PFSK-1 (cell line): Measurements from ENCODE around the gene USP24.

Experiments
- SIN3A ChIP-seq: IDR thresholded peaks from 2 replicates; pipeline ENCODE4 v1.6.1; 2012; ENCODE audit warnings: mild to moderate bottlenecking, low read length, moderate library complexity, borderline replicate concordance; ENCODE audit not compliant: insufficient read depth
- TF ChIP-seq, protein P1 (sequence below), 2 experiments: IDR thresholded peaks; 2 replicates each; pipeline versions ENCODE4 v1.6.1 to v1.8.0; 2011 to 2012; ENCODE audit warnings: low read depth in 2 of 2, low read length in 2 of 2, control low read depth in 1 of 2, inconsistent platforms in 1 of 2, mild to moderate bottlenecking in 1 of 2, moderate library complexity in 1 of 2; ENCODE audit not compliant: insufficient read depth in 1 of 2

DNA sequence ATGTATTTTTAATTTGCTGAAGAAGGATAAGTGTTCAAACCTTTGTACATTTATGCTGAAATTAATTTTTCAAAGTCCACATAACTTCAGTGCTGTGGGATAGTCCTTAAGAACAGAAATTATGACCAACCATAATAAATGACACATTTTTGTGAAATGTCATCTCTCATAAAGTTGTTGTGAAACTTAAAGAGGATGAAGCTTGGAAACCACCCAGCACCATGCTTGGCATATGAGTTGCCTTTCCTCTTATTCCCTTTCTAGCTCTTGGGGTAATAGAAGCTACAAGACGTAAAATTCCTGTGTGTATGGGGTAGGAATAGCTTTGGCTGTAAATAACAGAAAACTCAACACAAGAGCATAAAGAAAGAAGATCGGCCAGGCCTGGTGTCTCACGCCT is 18.9 kb upstream of the USP24 start:
- TF ChIP-seq, protein P1, sequence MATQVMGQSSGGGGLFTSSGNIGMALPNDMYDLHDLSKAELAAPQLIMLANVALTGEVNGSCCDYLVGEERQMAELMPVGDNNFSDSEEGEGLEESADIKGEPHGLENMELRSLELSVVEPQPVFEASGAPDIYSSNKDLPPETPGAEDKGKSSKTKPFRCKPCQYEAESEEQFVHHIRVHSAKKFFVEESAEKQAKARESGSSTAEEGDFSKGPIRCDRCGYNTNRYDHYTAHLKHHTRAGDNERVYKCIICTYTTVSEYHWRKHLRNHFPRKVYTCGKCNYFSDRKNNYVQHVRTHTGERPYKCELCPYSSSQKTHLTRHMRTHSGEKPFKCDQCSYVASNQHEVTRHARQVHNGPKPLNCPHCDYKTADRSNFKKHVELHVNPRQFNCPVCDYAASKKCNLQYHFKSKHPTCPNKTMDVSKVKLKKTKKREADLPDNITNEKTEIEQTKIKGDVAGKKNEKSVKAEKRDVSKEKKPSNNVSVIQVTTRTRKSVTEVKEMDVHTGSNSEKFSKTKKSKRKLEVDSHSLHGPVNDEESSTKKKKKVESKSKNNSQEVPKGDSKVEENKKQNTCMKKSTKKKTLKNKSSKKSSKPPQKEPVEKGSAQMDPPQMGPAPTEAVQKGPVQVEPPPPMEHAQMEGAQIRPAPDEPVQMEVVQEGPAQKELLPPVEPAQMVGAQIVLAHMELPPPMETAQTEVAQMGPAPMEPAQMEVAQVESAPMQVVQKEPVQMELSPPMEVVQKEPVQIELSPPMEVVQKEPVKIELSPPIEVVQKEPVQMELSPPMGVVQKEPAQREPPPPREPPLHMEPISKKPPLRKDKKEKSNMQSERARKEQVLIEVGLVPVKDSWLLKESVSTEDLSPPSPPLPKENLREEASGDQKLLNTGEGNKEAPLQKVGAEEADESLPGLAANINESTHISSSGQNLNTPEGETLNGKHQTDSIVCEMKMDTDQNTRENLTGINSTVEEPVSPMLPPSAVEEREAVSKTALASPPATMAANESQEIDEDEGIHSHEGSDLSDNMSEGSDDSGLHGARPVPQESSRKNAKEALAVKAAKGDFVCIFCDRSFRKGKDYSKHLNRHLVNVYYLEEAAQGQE (IDR thresholded peaks at IDR 0.05; ENCODE audit: insufficient read depth in 1 of 2, low read depth in 2 of 2, low read length in 2 of 2): no peak
- TF ChIP-seq SIN3A: no peak
